ENCODE data around the gene FBXO28.

Gene FBXO28

DNA sequence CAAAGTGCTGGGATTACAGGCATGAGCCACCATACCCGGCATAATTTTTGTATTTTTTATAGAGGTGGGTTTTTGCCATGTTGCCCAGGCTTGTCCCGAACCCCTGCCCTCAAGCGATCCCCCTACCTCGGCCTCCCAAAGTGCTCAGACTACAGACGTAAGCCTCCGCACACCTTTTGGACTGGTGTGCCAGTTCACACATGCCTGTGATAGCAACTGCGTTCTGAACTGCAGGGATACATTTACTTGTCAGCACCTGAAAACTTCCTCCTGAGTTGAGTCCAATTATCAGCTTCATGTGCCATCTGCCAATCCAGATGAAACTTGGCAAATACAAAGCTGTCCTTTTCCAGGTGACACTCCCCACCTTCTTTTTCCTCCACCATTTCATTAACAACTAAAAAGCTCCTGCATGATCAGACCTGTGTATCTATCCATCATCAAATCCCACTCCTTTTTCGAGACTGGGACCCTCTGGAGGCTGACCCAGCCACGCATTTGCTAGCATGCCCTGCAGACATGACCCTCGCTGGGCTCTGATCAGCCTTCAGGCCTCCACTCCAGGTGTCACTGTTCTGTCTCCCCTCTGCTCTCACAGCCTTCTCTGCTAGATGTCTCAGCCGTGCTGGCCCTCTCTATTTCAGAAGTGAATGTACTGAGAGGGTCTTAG, 67.0 kb downstream of the FBXO28 start:
- DNase-seq (no peak), ATAC-seq (no peak)
- Mint-ChIP-seq H3K27me3 (peaks cover 2% of the 10 kb centered on the region), H3K27ac (peak overlapping the region; percentile 37), H3K4me1 (peaks cover 32% of the 10 kb centered on the region), H3K4me3 (no peak overlapping the region), H3K9me3 (no peaks in the 10 kb centered on the region), H3K36me3 (ENCODE audit: low read depth) (peaks cover 14% of the 10 kb centered on the region)

GRCh38 chr1:224181453-224181810, 67.5 kb downstream of the FBXO28 start:
- Mint-ChIP-seq H3K36me3 (ENCODE audit: low read depth) (peaks cover 14% of the 10 kb centered on the region), H3K4me1 (peaks cover 37% of the 10 kb centered on the region), H3K9me3 (no peaks in the 10 kb centered on the region), H3K27ac (peak overlapping the region; percentile 89), H3K27me3 (peaks cover 2% of the 10 kb centered on the region), H3K4me3 (no peak overlapping the region)
- DNase-seq (no peak), ATAC-seq (no peak)

- no peaks in the 10 kb centered on the region for H3K9me3 Mint-ChIP-seq
- H3K36me3 Mint-ChIP-seq (ENCODE audit: low read depth): peaks cover 19% of the 10 kb centered on the region
- peak overlapping the region; percentile 79 for H3K4me3 Mint-ChIP-seq
- peaks cover 2% of the 10 kb centered on the region for H3K27me3 Mint-ChIP-seq
- peaks cover 44% of the 10 kb centered on the region for H3K4me1 Mint-ChIP-seq
- H3K27ac Mint-ChIP-seq: peak overlapping the region; percentile 89
- peak; percentile 20 for ATAC-seq
- peak; percentile 49 for DNase-seq
Observed at GRCh38 chr1:224182057-224182865, 68.3 kb downstream of the FBXO28 start.

- H3K4me3 Mint-ChIP-seq: peak within 1 kb of the TSS; percentile 92
- DNase-seq (peak; percentile 83), ATAC-seq (peak; percentile 72)
- H3K27me3 Mint-ChIP-seq: no peaks in the 10 kb centered on the region
- peaks cover 48% of the 10 kb centered on the region for H3K4me1 Mint-ChIP-seq
- H3K9me3 Mint-ChIP-seq: no peaks in the 10 kb centered on the region
- peak within 1 kb of the TSS; percentile 90 for H3K27ac Mint-ChIP-seq
- H3K36me3 Mint-ChIP-seq (ENCODE audit: low read depth): peaks cover 19% of the 10 kb centered on the region
Observed at GRCh38 chr1:224182866-224183590, 69.1 kb downstream of the FBXO28 start, which contains the start of gene DEGS1. DEGS1 (plus strand) TSS chr1:224183240; CDS start chr1:224183337, 97 bp downstream.

- Mint-ChIP-seq H3K4me3 (peak overlapping the region; percentile 92), H3K9me3 (no peaks in the 10 kb centered on the region), H3K27ac (peak overlapping the region; percentile 90), H3K27me3 (no peaks in the 10 kb centered on the region), H3K36me3 (ENCODE audit: low read depth) (peaks cover 24% of the 10 kb centered on the region), H3K4me1 (peaks cover 54% of the 10 kb centered on the region)
- peak; percentile 70 for ATAC-seq
- peak; percentile 74 for DNase-seq
Observed at GRCh38 chr1:224183591-224184312, 69.8 kb downstream of the FBXO28 start.

DNA sequence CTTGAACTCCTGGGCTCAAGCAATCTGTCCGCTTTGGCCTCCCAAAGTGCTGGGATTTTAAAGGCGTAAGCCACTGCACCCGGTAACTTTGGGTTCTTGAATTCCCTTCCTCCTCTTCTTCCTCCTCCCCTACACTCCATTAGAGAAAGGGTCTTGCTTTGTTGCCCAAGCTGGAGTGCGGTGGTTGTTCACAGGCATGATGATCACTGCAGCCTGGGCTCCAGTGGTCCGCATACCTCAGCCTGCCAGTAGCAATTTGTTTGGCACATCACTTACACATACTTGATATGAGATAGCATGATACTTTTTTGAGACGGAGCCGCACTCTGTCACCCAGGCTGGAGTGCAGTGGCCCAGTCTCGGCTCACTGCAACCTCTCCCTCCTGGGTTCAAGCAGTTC, 71.3 kb downstream of the FBXO28 start:
- Mint-ChIP-seq H3K9me3 (no peaks in the 10 kb centered on the region), H3K27ac (peak overlapping the region; percentile 90), H3K27me3 (no peaks in the 10 kb centered on the region), H3K4me1 (peaks cover 64% of the 10 kb centered on the region), H3K4me3 (peak overlapping the region; percentile 92), H3K36me3 (ENCODE audit: low read depth) (peaks cover 33% of the 10 kb centered on the region)
- ATAC-seq (no peak), DNase-seq (no peak)

- H3K9me3 Mint-ChIP-seq: no peaks in the 10 kb centered on the region
- H3K27me3 Mint-ChIP-seq: no peaks in the 10 kb centered on the region
- peak overlapping the region; percentile 25 for H3K4me3 Mint-ChIP-seq
- H3K36me3 Mint-ChIP-seq (ENCODE audit: low read depth): peaks cover 45% of the 10 kb centered on the region
- no peak for DNase-seq
- peak overlapping the region; percentile 73 for H3K27ac Mint-ChIP-seq
- H3K4me1 Mint-ChIP-seq: peaks cover 56% of the 10 kb centered on the region
- peak; percentile 48 for ATAC-seq
Observed at GRCh38 chr1:224188286-224188685, 74.4 kb downstream of the FBXO28 start.

DNA sequence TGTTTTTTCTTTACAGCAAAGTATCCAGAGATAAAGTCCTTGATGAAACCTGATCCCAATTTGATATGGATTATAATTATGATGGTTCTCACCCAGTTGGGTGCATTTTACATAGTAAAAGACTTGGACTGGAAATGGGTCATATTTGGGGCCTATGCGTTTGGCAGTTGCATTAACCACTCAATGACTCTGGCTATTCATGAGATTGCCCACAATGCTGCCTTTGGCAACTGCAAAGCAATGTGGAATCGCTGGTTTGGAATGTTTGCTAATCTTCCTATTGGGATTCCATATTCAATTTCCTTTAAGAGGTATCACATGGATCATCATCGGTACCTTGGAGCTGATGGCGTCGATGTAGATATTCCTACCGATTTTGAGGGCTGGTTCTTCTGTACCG, 75.7 kb downstream of the FBXO28 start:
- Mint-ChIP-seq H3K4me3 (no peak overlapping the region), H3K9me3 (no peaks in the 10 kb centered on the region), H3K36me3 (ENCODE audit: low read depth) (peaks cover 48% of the 10 kb centered on the region), H3K27ac (no peak overlapping the region), H3K27me3 (no peaks in the 10 kb centered on the region), H3K4me1 (peaks cover 51% of the 10 kb centered on the region)
- no peak for ATAC-seq
- no peak for DNase-seq

GRCh38 chr1:224192082-224192788, 78.3 kb downstream of the FBXO28 start:
- Mint-ChIP-seq H3K36me3 (ENCODE audit: low read depth) (peaks cover 36% of the 10 kb centered on the region), H3K9me3 (no peaks in the 10 kb centered on the region), H3K27me3 (no peaks in the 10 kb centered on the region), H3K27ac (peak overlapping the region; percentile 59), H3K4me1 (peaks cover 30% of the 10 kb centered on the region), H3K4me3 (no peak overlapping the region)
- ATAC-seq (peak; percentile 53), DNase-seq (no peak)

GRCh38 chr1:224193319-224193966, 79.5 kb downstream of the FBXO28 start:
- H3K27me3 Mint-ChIP-seq: no peaks in the 10 kb centered on the region
- H3K27ac Mint-ChIP-seq: no peak overlapping the region
- DNase-seq (no peak), ATAC-seq (no peak)
- no peak overlapping the region for H3K4me3 Mint-ChIP-seq
- H3K4me1 Mint-ChIP-seq: peaks cover 23% of the 10 kb centered on the region
- H3K36me3 Mint-ChIP-seq (ENCODE audit: low read depth): peaks cover 33% of the 10 kb centered on the region
- H3K9me3 Mint-ChIP-seq: no peaks in the 10 kb centered on the region

- Mint-ChIP-seq H3K9me3 (no peaks in the 10 kb centered on the region), H3K4me3 (no peak overlapping the region), H3K27ac (no peak overlapping the region), H3K4me1 (peaks cover 8% of the 10 kb centered on the region), H3K36me3 (ENCODE audit: low read depth) (peaks cover 18% of the 10 kb centered on the region), H3K27me3 (no peaks in the 10 kb centered on the region)
- DNase-seq: no peak
- ATAC-seq: no peak
Observed at GRCh38 chr1:224196813-224197600, 83.1 kb downstream of the FBXO28 start.

DNA sequence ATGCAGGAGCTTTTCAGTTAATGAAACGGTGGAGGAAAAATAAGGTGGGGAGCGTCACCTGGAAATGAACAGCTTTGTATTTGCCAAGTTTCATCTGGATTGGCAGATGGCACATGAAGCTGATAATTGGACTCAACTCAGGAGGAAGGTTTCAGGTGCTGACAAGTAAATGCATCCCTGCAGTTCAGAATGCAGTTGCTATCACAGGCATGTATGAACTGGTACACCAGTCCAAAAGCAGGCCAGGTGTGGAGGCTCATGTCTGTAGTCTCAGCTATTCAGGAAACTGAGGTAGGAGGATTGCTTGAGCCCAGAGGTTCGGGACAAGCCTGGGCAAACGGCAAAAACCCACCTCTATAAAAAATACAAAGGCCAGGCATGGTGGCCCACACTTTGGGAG, 84.7 kb downstream of the FBXO28 start:
- DNase-seq (no peak), ATAC-seq (no peak)
- peaks cover 5% of the 10 kb centered on the region for H3K4me1 Mint-ChIP-seq
- no peaks in the 10 kb centered on the region for H3K27me3 Mint-ChIP-seq
- no peak overlapping the region for H3K27ac Mint-ChIP-seq
- H3K4me3 Mint-ChIP-seq: no peak overlapping the region
- no peaks in the 10 kb centered on the region for H3K9me3 Mint-ChIP-seq
- H3K36me3 Mint-ChIP-seq (ENCODE audit: low read depth): peaks cover 8% of the 10 kb centered on the region

GRCh38 chr1:224199679-224200078, 85.8 kb downstream of the FBXO28 start:
- H3K4me1 Mint-ChIP-seq: peaks cover 10% of the 10 kb centered on the region
- ATAC-seq (no peak), DNase-seq (no peak)
- no peak overlapping the region for H3K4me3 Mint-ChIP-seq
- H3K36me3 Mint-ChIP-seq (ENCODE audit: low read depth): peaks cover 2% of the 10 kb centered on the region
- H3K27ac Mint-ChIP-seq: peak overlapping the region; percentile 19
- H3K27me3 Mint-ChIP-seq: no peaks in the 10 kb centered on the region
- no peaks in the 10 kb centered on the region for H3K9me3 Mint-ChIP-seq

Measured in activated naive CD8-positive, alpha-beta T cell treated with anti-CD3 and anti-CD28 coated beads, Interleukin-2, amount 50 U/mL, for 24 hours (primary cell).